Stimulated activated CD4-positive, alpha-beta T cell treated with anti-CD3 and anti-CD28 coated beads, Interleukin-1b, Interleukin-23, amount 100 ng/mL, for 24 hours (primary cell): ENCODE measurements around the gene CISTR.
"Not testable (repeated sequence)": the region's sequence is repeated elsewhere in the genome, so short reads cannot be mapped to it uniquely, and the experiment has no call there.

ENCODE experiments used
- DNase-seq, 4 experiments: peaks; one replicate each; pipeline ENCODE4 v3.0.0-alpha.2; 2020; ENCODE audit warnings: low read depth in 4 of 4, low spot score in 1 of 4

Gene CISTR

DNA sequence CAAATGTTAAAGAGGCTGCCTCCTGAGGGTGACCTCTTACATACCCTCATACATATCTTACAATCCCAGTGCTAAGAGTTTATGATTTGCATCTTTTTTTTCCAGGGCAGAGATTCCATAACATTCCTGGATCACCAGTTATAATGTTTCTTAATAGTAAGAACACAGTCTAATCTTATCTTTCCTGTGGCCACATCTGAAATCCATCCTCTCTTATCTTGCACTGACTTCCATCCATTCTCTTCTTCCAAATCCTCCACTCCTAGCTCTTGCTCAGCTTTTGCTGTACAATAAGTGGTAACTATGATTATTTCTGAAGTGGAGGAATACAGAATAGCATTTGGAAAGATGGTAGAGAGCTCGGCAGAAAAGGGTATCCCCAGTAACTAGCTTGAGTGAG, 30.8 kb downstream of the CISTR start:
- DNase-seq: no peak

DNA sequence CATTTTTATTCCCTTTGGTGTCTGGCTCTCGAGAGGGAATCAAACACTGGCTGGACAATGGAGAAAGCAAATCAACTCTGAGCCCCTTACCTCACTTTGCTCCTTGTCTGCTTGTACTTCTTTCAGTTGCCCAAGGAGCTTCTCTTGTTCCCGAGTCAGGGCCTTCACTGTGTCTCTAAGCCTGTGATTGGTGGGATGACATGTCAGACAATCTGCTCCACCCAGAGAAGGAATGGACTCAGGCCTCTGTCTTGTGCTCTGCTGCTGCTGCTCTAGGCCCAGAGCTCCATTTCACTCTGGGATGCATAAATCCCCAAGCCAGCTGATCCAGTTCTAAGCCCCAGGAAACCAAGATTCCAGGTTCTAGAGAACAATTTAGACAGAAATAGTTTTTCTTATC, 32.1 kb downstream of the CISTR start:
- DNase-seq: no peak

DNA sequence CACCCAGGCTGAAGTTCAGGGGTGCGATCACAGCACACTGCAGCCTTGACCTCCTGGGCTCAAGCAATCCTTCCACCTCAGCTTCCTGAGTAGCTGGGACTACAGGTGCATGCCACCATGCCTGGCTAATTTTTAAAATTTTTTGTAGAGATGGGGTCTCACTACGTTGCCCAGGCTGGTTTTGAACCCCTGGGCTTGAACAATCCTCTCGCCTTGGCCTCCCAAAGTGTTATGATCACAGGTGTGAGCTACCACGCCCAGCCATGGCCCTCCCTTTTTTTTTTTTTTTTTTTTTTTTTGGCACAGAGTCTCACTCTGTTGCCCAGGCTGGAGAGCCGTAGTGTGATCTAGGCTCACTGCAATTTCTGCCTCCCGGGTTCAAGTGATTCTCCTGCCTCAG, 33.2 kb downstream of the CISTR start:
- DNase-seq: not testable (repeated sequence)

DNA sequence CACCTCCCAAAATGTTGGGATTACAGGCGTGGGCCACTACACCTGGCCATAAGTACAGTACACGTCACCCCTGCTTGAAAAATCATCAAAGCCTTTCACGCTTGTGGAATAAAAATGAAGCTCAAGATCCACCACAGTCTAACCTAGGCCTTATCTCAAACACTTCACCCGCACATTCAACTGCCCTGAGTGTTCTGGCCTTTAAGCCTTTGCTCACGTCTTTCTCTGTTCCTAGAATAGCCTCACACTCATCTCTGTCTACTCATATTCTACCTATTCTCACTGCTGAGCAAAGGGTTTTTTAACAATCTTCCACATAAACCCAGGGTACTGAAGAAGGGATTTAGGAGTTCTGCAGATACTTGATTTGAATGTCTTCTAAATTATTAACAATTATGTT, 34.5 kb downstream of the CISTR start:
- DNase-seq: no peak

DNA sequence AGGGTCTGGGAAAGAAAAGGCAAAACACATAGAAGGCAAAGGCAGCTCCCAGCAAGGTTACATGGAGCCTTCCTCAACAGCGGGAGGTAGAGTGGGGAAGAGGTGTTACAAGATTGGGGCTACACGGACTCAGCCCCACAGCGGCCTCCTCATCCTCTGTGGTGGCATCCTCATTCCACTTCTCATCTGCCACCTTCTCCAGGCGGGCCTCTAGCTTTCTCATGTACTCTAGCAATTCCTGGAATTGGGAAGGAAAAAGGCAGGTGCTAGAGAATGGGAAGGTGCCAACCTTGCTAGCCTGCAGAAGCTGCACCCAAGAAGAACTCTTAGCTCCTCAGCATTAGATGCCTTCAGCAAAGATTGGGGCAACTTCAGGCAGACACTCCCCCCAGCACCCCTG, 37.8 kb downstream of the CISTR start:
- no peak for DNase-seq

DNA sequence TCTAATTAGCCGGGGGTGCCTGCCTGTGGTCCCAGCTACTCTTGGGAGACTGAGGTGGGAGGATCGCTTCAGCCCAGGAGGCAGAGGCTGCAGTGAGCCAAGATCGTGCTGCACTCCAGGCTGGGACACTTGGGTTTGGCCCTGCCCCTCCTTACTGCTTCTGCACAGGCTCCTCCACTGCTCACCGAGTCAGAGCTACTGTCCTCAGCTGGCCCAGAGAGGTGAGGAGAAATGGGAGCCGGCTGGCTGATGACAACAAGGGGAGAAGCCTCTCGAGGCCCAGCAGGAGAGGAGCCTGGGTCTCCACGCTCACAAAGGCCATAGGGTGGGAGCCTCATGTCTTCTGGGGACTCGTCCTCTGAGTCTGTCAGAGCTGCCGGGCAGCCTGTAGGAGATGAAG, 38.3 kb downstream of the CISTR start:
- no peak for DNase-seq

DNA sequence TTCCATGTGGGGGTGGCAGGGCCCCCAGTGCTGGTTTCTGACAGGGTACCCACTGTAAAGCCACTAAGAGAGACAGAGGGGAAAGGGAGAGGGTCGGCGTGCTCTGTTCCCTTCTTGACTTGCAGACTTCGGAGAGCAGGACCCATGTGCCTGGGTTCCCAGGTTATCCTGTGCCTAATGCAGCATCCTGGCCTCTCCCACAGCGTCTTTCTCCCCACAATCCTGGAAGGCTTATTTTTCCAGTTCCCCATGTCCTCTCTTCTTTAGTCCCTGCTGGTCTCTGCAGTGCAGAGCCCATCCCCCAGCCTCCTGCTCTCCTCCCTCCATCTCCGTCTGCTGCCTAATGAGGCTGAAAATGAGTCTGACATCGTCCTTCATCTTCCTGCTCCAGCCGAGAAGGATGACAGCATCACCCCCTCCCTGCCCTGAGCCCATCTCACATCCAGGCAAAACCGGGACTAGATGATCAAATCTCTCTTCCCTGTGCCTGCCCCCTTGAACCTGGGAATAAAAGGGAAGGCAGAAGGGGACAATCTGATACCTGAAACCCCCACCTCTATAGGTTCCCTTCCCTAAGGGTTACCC, 39.6 kb downstream of the CISTR start:
- DNase-seq: no peak

DNA sequence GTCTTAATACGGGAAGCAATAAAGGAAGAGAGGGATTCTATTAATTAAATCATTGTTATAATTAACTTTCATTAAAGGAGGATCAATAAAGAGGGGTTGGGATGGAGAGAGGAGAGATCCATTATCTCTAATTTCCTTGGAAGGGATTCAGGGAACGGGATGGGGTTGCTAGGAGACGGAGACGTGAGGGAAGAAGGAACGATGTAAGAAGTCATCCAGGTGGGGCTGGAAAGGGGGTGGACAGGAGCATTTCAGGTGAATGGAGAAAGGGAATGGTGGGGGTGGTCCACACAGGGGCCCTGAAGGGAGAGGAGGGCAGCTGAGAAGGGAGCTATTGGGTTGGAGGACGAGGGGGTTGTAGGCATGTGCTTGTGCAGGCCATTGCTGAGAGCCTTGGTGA, 41.7 kb downstream of the CISTR start:
- DNase-seq: no peak

DNA sequence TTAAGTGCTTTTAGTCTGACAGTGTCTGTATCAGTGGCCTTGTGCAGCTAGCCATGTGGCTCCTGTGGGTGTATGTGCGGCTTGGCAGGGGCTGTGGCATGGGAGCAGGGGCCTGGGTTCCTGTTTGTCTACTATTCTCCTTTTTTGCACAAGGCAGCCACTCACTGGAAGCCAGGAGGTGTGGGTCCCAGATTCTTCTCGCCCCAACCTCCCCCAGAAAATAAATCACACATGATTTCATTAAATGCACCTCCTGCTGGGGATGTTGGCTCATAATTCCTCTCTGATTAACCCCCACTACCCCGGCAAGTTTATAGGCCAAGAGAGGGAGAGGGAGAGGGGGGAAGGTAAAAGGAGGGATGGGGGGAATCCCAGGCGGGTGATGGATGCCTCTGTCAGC, 42.1 kb downstream of the CISTR start:
- DNase-seq: no peak

DNA sequence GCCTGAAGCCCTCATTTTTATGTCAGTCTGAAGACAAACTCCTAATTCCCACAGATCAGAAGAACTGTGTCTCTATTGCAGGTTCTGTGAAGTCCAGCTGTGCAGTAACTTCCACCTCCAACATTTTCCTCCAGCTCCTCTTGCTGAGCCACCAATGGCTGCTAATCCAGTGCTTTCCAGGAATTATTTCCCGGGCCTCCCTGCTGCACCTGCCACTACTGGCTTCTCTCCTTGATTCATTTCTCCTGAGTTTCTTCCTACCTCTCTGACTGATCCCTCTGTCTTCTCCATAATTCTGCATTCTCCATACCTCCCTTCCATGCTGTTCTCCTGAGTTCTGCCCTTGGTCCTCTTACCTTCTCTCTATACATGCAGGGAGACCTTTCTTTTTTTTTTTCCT, 45.7 kb downstream of the CISTR start:
- no peak for DNase-seq

DNA sequence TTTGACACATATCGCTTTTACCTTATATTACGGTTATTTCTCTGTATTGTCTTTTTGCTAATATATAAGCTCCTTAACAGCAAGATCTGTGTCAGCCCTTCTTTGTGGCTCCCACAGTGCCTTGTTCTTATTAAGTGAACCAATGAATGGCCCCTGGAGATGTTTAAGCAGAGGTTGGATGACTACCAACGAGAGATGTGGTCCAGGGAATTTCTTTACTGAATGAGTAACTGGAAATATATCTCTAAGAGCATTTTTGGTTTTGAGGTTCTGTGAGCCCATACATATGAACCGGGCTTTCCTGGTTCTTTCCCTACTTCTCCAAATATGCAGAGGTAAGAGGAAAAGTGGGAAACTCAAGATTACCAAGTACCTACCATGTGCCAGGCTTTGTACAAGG, 48.0 kb downstream of the CISTR start:
- no peak for DNase-seq

DNA sequence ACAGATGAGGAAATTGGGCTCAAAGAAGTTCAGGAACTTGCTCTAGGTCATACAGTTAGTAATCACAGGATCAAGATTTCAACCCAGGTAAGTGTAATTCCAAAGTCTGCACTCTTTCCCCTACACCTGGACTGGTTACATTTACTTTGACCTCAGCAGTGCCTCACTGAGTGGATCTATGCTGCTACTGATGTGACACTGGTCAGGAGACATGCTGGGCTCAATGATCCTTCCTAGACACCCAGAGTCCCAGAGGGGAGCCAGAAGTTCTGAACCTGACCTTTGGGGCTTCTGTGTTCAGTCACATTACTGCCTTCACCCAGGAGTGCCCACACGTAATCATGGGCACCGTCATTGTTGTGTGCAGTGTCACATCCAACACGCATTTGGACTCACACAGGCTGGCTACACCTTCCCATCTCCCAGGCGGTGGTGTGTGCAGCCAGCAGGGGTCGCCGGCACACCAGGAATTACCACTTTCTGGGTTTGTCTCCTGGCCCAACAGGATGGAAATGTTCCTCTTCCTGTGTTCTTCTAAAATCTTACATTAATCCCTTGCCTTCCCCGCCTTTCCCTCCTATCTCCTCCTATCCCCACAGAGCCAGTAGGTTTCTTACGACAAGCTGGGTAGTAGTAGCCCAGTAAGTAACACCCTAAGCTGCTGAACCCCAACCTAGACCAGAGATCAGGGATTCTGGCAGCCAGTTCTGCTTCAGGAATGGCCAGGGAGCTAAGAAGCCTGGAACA, 50.1 kb downstream of the CISTR start:
- peak; percentile 49 to 66 (median 54) for DNase-seq

DNA sequence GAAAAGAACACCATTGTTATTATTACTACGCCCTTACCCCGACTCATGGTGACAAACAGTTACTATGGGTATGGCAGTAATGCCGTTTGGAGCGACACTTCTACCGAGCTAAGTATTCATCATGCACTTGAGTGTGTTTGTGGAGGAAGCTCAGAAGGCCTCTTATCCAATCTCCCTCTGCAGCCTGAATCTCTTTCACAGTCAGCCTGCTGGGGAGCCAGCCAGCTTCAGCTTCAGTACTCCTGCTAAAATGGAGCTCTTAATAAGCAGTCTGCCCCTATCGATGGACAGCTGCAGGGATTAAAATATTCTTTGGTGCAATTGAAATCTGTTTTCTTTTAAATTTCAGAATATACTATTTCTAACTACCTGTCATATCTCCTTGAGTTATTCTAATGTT, 51.2 kb downstream of the CISTR start:
- DNase-seq: no peak

DNA sequence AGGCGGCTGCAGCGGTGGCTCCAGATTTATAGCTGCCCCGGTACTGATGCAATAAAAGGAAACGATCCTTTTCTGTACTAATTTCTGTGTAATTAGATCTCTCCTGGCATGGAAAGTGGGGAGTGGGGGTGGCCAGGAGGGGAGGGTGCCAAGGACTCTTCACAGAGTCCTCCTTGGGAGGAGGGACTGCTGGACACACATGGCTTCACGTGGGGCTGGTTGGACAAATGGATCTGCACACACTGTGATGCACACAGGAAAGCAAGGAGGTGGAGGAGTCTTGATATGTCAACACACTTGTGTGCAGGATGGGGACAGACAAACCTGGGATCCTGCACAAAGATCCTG, 52.1 kb downstream of the CISTR start:
- DNase-seq: no peak

DNA sequence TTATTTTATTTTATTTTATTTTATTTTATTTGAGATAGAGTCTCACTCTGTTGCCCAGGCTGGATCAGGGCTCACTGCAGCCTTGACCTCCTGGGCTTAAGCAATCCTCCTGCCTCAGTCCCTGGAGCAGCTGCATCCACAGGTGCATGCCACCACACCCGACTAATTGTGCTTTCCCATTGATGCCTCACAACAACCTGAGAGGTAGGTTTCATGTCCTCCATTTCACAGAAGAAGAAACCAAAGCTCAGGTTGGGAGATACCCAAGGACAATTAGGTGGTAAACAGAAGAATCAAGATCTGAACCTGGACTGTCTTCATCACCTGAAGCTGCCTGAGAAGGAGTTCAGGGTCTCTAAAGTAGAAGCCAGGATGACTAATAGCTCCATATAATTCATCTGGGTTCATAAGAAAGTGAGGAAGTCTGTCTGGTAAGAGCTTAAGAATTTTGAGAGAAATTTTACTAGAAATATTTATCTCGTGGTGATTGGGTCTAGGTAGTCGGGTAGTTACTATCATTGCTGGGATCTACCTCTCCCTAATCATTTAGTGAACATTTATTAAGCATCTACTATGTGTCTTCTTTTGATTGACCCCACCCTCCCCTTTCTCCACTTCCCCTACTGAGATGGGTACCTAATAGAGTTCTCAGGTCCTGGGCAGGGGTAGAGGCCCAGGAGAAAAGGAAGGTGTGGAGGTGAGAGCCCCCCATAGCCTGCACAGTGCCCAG, 52.7 kb downstream of the CISTR start:
- DNase-seq: no peak

DNA sequence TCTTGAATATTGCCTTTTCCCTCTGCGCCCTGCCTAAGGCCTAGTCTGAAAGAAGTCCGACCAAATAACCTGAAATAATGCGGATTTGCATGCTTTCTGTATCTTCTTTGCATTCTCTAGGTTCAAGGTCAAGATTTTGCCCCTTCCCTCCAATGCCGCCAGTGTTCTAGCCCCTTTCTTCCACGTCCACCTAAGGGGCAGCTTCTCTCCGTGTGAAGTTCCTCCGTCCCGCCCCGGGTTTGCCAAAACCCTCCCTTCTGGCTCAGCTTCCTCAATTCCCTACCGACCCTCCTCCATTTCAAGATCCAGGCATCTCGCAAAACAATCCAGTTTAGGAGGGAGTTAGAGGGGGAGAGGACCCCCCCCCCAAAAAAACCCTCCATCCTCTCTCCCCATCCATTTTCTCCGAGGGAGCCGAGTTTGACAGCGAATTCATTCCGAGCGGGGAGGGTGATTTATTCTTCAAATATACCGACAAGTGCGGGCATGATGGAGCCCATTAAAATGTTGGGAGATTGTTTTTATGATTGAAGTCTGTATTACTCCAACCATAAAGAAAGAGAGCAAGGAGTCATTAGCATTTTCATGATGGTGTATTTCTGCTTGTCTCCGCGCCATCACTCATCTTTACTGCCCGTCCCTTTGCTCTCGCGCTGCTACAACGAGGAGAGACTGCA, 55.0 kb downstream of the CISTR start:
- no peak for DNase-seq
